ENCODE data around the gene MPL. TPM values are rescaled to one million over a fixed set of nuclear protein-coding genes. Genes with fewer than 3 reads are reported as not detected.

The MPL gene
- total and polyA plus RNA-seq, 4 donors = 0.03 to 1.0 TPM; not detected in 2

GRCh38 chr1:43304314-43304681 is 33.3 kb upstream of the MPL start:
- WGBS = 66% methylated on average over 8 of the region's 8 CpGs
- no peak overlapping the region for H3K27ac ChIP-seq (ENCODE audit: low read depth in 1 of 2, low read length in 2 of 2)
- no peak overlapping the region for H3K9ac ChIP-seq (ENCODE audit: low read depth in 1 of 2, low read length in 2 of 2)
- no peaks in the 10 kb centered on the region for H3K9me3 ChIP-seq (ENCODE audit: control insufficient read depth in 4 of 4, low read length in 3 of 4)
- no peak overlapping the region for H3K4me3 ChIP-seq (ENCODE audit: low read depth in 1 of 3, low read length in 3 of 3)
- no peaks in the 10 kb centered on the region for H3K27me3 ChIP-seq (ENCODE audit: control insufficient read depth in 4 of 4, insufficient read depth in 4 of 4, low read length in 3 of 4)
- H3K36me3 ChIP-seq (ENCODE audit: control insufficient read depth in 4 of 4, insufficient read depth in 3 of 4, low read depth in 1 of 4, low read length in 3 of 4) = no peaks in the 10 kb centered on the region
- H3K4me1 ChIP-seq (ENCODE audit: control insufficient read depth in 4 of 4, insufficient read depth in 4 of 4, low read length in 3 of 4) = peaks cover 10 to 22% (median 14%) of the 10 kb centered on the region in 4 donors
- no peak for DNase-seq (ENCODE audit: low spot score)
- TF ChIP-seq HNF4A (conservative IDR thresholded peaks at IDR 0.05) (no peak), JUND (IDR thresholded peaks at IDR 0.05) (no peak), RXRA (IDR thresholded peaks at IDR 0.05) (no peak), EGR1 (IDR thresholded peaks at IDR 0.05; ENCODE audit: low read depth in 2 of 2) (no peak), FOXA2 (IDR thresholded peaks at IDR 0.05) (no peak), GABPA (IDR thresholded peaks at IDR 0.05 in 1 of 2, conservative IDR thresholded peaks at IDR 0.05 in 1 of 2) (no peak), FOXA1 (IDR thresholded peaks at IDR 0.05) (no peak), SP1 (IDR thresholded peaks at IDR 0.05) (no peak), TAF1 (conservative IDR thresholded peaks at IDR 0.05) (no peak), RAD21 (IDR thresholded peaks at IDR 0.05) (no peak), NR2F2 (IDR thresholded peaks at IDR 0.05) (no peak), HNF4G (IDR thresholded peaks at IDR 0.05) (no peak)
- TF ChIP-seq, protein P1, sequence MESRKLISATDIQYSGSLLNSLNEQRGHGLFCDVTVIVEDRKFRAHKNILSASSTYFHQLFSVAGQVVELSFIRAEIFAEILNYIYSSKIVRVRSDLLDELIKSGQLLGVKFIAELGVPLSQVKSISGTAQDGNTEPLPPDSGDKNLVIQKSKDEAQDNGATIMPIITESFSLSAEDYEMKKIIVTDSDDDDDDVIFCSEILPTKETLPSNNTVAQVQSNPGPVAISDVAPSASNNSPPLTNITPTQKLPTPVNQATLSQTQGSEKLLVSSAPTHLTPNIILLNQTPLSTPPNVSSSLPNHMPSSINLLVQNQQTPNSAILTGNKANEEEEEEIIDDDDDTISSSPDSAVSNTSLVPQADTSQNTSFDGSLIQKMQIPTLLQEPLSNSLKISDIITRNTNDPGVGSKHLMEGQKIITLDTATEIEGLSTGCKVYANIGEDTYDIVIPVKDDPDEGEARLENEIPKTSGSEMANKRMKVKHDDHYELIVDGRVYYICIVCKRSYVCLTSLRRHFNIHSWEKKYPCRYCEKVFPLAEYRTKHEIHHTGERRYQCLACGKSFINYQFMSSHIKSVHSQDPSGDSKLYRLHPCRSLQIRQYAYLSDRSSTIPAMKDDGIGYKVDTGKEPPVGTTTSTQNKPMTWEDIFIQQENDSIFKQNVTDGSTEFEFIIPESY (IDR thresholded peaks at IDR 0.05) = no peak
- TF ChIP-seq, protein P2, sequence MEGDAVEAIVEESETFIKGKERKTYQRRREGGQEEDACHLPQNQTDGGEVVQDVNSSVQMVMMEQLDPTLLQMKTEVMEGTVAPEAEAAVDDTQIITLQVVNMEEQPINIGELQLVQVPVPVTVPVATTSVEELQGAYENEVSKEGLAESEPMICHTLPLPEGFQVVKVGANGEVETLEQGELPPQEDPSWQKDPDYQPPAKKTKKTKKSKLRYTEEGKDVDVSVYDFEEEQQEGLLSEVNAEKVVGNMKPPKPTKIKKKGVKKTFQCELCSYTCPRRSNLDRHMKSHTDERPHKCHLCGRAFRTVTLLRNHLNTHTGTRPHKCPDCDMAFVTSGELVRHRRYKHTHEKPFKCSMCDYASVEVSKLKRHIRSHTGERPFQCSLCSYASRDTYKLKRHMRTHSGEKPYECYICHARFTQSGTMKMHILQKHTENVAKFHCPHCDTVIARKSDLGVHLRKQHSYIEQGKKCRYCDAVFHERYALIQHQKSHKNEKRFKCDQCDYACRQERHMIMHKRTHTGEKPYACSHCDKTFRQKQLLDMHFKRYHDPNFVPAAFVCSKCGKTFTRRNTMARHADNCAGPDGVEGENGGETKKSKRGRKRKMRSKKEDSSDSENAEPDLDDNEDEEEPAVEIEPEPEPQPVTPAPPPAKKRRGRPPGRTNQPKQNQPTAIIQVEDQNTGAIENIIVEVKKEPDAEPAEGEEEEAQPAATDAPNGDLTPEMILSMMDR (IDR thresholded peaks at IDR 0.05; ENCODE audit: low read depth, low read length, missing input control) = no peak

- Histone ChIP-seq H3K4me1 (ENCODE audit: control insufficient read depth in 4 of 4, insufficient read depth in 4 of 4, low read length in 3 of 4) (peaks cover 10 to 22% (median 14%) of the 10 kb centered on the region in 4 donors), H3K36me3 (ENCODE audit: control insufficient read depth in 4 of 4, insufficient read depth in 3 of 4, low read depth in 1 of 4, low read length in 3 of 4) (no peaks in the 10 kb centered on the region), H3K9me3 (ENCODE audit: control insufficient read depth in 4 of 4, low read length in 3 of 4) (no peaks in the 10 kb centered on the region), H3K4me3 (ENCODE audit: low read depth in 1 of 3, low read length in 3 of 3) (no peak overlapping the region), H3K9ac (ENCODE audit: low read depth in 1 of 2, low read length in 2 of 2) (no peak overlapping the region), H3K27ac (ENCODE audit: low read depth in 1 of 2, low read length in 2 of 2) (no peak overlapping the region), H3K27me3 (ENCODE audit: control insufficient read depth in 4 of 4, insufficient read depth in 4 of 4, low read length in 3 of 4) (no peaks in the 10 kb centered on the region)
- TF ChIP-seq HNF4A (conservative IDR thresholded peaks at IDR 0.05) = no peak
- 92% methylated on average over 46 of the region's 46 CpGs for WGBS
- DNase-seq (ENCODE audit: low spot score) = no peak
Measured at GRCh38 chr1:43304771-43305300, 32.8 kb upstream of the MPL start.

- no peak overlapping the region for H3K27ac ChIP-seq (ENCODE audit: low read depth in 1 of 2, low read length in 2 of 2)
Measured at GRCh38 chr1:43305461-43305860, 32.2 kb upstream of the MPL start.

More at GRCh38 chr1:43305461-43305860, 32.2 kb upstream of the MPL start:
- Histone ChIP-seq H3K4me1 (ENCODE audit: control insufficient read depth in 4 of 4, insufficient read depth in 4 of 4, low read length in 3 of 4) (peaks cover 10 to 22% (median 14%) of the 10 kb centered on the region in 4 donors), H3K9me3 (ENCODE audit: control insufficient read depth in 4 of 4, low read length in 3 of 4) (no peaks in the 10 kb centered on the region), H3K4me3 (ENCODE audit: low read depth in 1 of 3, low read length in 3 of 3) (no peak overlapping the region), H3K27me3 (ENCODE audit: control insufficient read depth in 4 of 4, insufficient read depth in 4 of 4, low read length in 3 of 4) (no peaks in the 10 kb centered on the region), H3K9ac (ENCODE audit: low read depth in 1 of 2, low read length in 2 of 2) (no peak overlapping the region), H3K36me3 (ENCODE audit: control insufficient read depth in 4 of 4, insufficient read depth in 3 of 4, low read depth in 1 of 4, low read length in 3 of 4) (no peaks in the 10 kb centered on the region)
- WGBS = 86% methylated on average over 3 of the region's 3 CpGs
- no peak for TF ChIP-seq FOXA2 (IDR thresholded peaks at IDR 0.05)
- no peak for DNase-seq (ENCODE audit: low spot score)
